Measurements from ENCODE around the gene SAMD4A. TPM values are rescaled to one million over a fixed set of nuclear protein-coding genes. Genes with fewer than 3 reads are reported as not detected.

Gene SAMD4A, protein sequence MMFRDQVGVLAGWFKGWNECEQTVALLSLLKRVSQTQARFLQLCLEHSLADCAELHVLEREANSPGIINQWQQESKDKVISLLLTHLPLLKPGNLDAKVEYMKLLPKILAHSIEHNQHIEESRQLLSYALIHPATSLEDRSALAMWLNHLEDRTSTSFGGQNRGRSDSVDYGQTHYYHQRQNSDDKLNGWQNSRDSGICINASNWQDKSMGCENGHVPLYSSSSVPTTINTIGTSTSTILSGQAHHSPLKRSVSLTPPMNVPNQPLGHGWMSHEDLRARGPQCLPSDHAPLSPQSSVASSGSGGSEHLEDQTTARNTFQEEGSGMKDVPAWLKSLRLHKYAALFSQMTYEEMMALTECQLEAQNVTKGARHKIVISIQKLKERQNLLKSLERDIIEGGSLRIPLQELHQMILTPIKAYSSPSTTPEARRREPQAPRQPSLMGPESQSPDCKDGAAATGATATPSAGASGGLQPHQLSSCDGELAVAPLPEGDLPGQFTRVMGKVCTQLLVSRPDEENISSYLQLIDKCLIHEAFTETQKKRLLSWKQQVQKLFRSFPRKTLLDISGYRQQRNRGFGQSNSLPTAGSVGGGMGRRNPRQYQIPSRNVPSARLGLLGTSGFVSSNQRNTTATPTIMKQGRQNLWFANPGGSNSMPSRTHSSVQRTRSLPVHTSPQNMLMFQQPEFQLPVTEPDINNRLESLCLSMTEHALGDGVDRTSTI
- 51.2 and 92.2 TPM in 2 replicates for total RNA-seq

- no peak for DNase-seq (ENCODE audit: extremely low read depth, low read depth, low spot score)
Measured at GRCh38 chr14:54566410-54567223, at the start of gene SAMD4A. Gene SAMD4A (plus strand): TSS chr14:54567128. CDS start chr14:54567917, 789 bp downstream.

DNA sequence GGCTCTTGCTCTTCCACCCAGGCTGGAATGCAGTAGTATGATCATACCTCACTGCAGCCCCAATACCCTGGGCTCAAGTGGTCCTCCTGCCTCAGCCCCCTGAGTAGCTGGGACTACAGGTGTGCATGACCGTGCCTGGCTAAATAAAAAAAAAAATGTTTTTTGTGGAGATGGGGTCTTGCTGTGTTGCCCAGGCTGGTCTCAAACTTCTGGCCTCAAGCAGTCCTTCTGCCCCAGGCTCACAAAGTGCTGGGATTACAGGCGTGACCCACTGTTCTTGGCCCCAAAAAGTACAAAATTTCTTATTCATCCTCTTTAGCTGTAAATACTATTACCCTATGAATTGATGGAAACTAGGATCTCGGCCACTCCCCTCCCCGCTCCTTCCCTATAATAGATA, 42.5 kb upstream of the SAMD4A start:
- DNase-seq (ENCODE audit: extremely low read depth, low read depth, low spot score): no peak

- DNase-seq (ENCODE audit: extremely low read depth, low read depth, low spot score): no peak
Measured at GRCh38 chr14:54528973-54529372, 38.0 kb upstream of the SAMD4A start.

GRCh38 chr14:54529811-54530210, 37.1 kb upstream of the SAMD4A start:
- DNase-seq (ENCODE audit: extremely low read depth, low read depth, low spot score): peak; percentile 78

DNA sequence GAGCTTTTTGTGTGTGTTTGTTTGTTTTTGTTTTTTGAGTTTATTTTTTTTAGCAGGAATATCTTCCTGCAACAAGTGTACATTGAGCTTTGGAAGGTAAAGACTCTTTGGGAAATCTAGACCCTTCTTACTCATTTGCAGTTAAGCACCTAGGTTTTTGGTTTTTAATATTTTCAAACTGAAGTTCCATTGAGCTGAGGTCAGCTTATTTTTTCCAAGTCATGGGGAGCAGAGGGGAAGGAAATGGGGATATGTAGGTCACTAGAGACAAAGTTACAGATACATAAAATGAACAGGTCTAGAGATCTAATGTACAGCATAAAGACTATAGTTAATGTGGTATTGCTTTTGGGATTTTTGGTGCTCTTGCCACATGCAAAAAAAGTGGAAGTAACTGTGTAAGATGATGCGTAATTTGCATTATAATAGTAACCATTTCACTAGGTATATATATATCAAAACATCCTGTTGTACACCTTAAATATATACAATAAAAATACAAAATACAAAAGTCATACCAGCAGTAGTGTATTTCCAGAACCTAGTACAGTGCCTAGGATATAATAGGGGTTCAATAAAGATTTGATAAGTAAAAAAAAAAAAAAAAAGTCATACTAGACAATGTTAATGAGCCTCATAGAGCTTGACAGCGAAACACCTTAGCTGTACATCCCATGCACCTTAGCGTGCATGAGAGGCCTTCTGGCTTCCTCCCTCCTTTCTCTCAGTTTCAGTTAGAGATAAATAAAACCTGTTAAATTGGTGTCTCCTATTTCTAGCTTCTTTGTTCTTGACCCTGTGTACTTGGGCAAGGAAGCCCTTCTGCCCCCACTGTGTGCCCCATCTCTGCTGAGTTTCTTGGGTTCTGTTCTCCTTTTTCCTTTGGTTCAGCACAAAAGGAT, 34.6 kb upstream of the SAMD4A start:
- DNase-seq (ENCODE audit: extremely low read depth, low read depth, low spot score): no peak

DNA sequence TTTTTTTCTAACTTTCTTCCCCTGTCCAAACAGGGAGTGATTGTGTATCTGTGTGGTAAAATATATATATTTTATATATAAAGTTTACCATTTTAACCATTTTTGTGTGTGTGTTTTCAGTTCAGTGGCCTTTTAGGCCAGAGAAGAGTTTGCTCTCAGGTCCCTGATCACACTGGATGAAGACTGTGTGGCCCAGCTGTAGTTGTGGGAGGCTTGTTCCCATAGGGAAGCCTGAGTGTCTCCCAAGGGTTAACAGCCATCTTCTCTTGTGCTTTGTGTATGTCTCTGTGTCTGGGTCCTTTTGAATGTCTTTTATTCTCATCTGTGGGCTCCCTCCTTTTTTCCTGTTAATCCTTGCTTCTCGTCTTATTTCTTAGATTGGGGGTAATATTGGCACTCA, 33.8 kb upstream of the SAMD4A start:
- DNase-seq (ENCODE audit: extremely low read depth, low read depth, low spot score): no peak

DNA sequence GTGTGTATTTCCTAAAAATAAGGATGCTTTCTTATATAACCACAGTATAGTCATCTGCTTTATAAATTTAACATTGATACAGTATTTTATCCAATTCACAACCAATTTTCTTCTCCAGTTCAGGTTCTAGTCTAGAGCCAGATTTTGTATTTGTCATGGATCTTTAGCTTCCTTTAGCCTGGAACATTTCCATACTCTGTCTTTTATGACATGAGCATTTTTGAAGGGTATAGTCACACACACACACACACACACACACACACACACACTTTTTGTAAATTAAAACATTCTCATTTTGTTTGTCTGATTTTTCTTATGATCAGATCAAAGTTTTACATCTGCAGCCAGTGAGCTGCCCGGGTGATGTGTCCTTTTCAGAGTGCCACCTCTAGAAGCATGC, 31.8 kb upstream of the SAMD4A start:
- no peak for DNase-seq (ENCODE audit: extremely low read depth, low read depth, low spot score)

GRCh38 chr14:54535646-54536045, 31.3 kb upstream of the SAMD4A start:
- no peak for DNase-seq (ENCODE audit: extremely low read depth, low read depth, low spot score)

GRCh38 chr14:54537651-54538050, 29.3 kb upstream of the SAMD4A start:
- no peak for DNase-seq (ENCODE audit: extremely low read depth, low read depth, low spot score)

DNA sequence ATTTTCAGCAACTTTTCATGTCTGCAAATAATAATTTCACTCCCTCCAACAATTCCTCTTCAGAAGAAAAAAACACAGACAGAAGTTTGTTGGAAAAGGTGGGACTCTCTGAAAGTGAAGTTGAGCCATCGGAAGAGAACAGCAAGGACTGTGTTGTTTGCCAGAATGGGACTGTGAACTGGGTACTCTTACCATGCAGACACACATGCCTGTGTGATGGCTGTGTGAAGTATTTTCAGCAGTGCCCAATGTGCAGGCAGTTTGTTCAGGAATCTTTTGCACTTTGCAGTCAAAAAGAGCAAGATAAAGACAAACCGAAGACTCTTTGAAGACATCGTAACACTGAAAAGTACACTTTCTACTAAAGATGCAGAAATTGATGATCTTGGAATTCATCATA, 28.9 kb upstream of the SAMD4A start:
- no peak for DNase-seq (ENCODE audit: extremely low read depth, low read depth, low spot score)

GRCh38 chr14:54547583-54547982, 19.3 kb upstream of the SAMD4A start:
- no peak for DNase-seq (ENCODE audit: extremely low read depth, low read depth, low spot score)

DNA sequence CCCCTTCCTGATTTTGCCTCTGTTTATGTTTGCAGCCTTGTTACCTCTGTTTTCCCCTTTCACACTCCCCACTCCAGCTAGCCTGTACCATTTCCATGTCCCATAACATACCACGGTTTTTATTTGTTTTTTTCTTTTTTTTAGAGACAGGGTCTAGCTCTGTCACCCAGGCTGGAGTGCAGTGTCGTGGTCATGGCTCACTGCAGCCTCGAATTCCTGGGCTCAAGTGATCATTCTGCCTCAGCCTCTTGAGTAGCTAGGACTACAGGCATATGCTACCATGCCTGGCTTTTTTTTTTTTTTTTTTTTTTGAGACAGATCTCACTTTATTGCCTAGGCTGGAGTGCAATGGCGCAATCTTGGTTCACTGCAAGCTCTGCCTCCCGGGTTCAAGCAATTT, 18.4 kb upstream of the SAMD4A start:
- no peak for DNase-seq (ENCODE audit: extremely low read depth, low read depth, low spot score)

GRCh38 chr14:54549862-54550261, 17.1 kb upstream of the SAMD4A start:
- no peak for DNase-seq (ENCODE audit: extremely low read depth, low read depth, low spot score)

DNA sequence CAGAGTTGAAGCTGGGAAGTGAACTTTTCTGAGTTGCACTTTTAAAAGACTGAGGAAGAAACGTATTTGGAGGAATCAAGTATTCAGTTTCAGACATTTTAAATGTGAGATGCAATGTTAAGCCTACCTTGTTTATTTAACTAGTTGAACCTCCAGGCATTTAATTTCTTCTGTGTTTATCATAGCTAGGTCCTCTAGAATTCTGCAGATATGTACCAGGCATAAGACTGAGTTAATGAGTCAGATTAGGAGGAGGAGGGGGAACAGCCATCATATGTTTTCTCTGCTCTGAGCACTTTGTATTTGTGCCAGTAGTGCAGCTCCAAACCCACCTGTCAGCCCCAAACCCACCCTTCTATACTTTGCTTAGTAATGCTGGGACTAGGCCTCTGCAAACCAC, 16.4 kb upstream of the SAMD4A start:
- no peak for DNase-seq (ENCODE audit: extremely low read depth, low read depth, low spot score)

DNA sequence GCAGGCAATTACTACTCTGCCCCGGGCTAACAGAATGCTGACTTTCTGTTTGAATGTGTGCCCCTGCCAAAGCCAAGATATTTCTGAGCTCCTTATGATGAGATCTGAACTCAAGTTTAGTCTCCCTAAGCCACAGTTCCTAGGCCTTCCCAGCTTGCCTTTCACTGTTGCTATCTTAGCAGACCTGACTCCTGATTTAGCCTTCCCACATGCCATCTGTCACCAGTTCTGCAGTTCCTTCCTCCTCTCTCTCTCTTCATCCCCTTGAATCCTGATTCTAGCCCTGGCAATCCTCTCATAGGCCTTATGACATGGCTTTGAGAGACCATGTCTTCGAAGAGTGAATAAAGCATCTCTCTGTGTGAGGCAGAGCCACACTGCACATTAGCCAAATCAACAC, 12.5 kb upstream of the SAMD4A start:
- DNase-seq (ENCODE audit: extremely low read depth, low read depth, low spot score): no peak

DNA sequence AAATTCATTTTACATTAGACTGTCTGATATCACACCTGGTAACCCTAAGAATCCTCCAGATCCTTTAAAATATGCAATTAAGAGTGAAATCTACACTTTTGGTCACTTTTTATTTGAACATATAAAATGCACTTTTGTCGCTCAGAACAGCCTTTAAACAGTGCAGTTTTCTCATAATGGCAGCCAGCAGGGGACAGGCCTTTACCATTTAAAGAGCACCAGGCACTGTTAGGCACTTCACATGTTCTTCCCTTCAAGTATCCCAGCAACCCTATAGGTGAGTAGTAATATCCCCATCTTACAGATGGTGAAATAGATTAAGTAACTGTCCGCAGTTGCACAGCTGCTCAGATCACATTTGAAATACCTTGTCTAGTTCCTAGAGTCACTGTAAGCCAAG, 11.3 kb upstream of the SAMD4A start:
- no peak for DNase-seq (ENCODE audit: extremely low read depth, low read depth, low spot score)

DNA sequence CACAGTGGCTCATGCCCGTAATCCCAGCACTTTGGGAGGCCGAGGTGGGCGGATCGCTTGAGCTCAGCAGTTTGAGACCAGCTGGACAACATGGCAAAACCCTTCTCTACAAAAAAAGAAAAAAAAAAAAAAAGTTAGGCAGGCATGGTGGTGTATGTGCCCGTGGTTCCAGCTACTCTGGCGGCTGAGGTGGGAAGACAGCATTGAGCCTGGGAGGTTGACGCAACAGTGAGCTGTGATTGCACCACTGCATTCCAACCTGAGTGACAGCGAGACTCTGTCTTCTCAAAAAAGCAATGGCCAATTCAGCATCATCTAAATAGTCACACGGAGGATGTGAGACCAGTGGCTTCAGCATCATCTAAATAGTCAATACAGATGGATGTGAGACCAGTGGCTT, 10.4 kb upstream of the SAMD4A start:
- no peak for DNase-seq (ENCODE audit: extremely low read depth, low read depth, low spot score)

DNA sequence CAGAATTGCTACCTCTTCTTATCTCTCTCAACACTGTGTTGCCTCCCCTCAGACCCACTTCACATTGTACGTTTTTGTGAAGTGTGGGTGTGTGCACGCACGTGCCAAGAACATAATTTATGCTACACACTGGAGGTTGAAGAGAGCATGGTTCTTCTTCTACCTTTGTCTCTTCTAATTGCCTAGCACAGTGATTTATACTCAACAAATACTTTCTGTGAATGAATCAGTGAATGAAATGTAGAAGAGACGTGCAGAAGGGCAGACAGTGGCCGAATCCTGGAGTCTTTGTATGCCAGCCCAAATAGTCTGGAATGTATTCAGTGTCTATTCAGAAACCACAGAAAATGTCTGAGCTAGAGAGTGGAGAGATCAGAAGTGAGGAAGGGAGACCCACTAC, 4.6 kb upstream of the SAMD4A start:
- DNase-seq (ENCODE audit: extremely low read depth, low read depth, low spot score): no peak

DNA sequence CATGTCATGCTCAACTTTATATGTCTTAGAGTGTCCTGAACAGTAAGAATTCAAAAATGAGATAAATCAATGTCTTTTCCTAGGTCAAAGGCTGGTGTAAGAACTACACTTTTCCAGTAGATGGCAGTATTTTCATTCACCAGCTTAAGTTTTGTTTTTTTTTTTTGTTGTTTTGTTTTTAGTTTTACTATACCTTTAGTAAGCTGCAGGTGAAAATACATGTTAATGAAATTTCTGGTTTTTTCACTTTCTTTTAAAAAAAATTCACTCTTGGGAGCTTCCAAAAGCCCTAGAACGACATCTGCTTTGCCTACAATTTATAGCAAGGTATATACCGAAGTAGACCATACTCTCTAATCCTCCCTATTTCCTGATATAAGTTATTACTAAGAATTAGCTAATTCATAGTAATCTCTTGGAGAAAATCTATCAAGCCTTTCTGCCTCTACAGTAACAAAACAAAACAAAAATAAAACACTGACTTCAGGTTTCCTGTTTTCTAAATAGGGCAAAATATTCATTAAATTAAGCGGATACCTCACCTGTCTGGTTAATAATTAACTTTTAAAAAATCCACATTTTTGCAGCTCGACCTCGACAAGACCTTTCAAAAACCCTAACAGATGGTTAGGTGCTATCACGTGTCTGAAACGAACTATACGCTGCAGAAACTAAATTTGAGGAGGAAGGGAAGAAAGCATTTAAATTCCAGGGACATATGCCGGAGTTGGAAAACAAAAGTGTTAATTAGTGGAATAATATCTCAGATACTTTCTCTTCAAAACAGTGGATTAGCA, 2.7 kb upstream of the SAMD4A start:
- no peak for DNase-seq (ENCODE audit: extremely low read depth, low read depth, low spot score)

Measured in glomerular endothelial cell (primary cell).